Activated CD4-positive, alpha-beta T cell treated with anti-CD3 and anti-CD28 coated beads for 36 hours (primary cell): ENCODE data around the gene C11orf21. TPM values are rescaled to one million over a fixed set of nuclear protein-coding genes. Genes with fewer than 3 reads are reported as not detected.

Source experiments
- ATAC-seq: fragments of 200-7000 bp; cut with Tn5 transposase; one replicate; pipeline ENCODE4 v1.10.0; 2021; ENCODE audit warnings: mild to moderate bottlenecking, moderate library complexity
- CTCF ChIA-PET: fragments of 350-600 bp; sonication (Branson Sonifier 250); formaldehyde crosslinking; loops from one replicate; lab custom pipeline; 2021; ENCODE audit warnings: antibody characterized with exemption; lab: Charles Lee
- POLR2A ChIA-PET: fragments of 350-600 bp; sonication (Branson Sonifier 250); formaldehyde crosslinking; loops from one replicate; lab custom pipeline; 2021; ENCODE audit warnings: antibody characterized with exemption, inconsistent platforms; lab: Charles Lee
- DNase-seq: peaks from one replicate; pipeline ENCODE4 v3.0.0-alpha.2; 2020
- H3K27ac Mint-ChIP-seq: one replicate; pipeline ENCODE4 v1.8.0; 2021; ENCODE audit warnings: mixed read lengths
- H3K27me3 Mint-ChIP-seq: one replicate; pipeline ENCODE4 v1.8.0; 2021; ENCODE audit warnings: mixed read lengths
- H3K36me3 Mint-ChIP-seq: one replicate; pipeline ENCODE4 v1.8.0; 2021; ENCODE audit warnings: low read depth, mixed read lengths
- H3K4me1 Mint-ChIP-seq: one replicate; pipeline ENCODE4 v1.8.0; 2021; ENCODE audit warnings: mixed read lengths
- H3K4me3 Mint-ChIP-seq: one replicate; pipeline ENCODE4 v1.8.0; 2021; ENCODE audit warnings: mild to moderate bottlenecking, moderate library complexity, mixed read lengths
- H3K9me3 Mint-ChIP-seq: one replicate; pipeline ENCODE4 v1.8.0; 2021; ENCODE audit warnings: low read depth, mixed read lengths
- intact Hi-C, 2 experiments: fragments of 100-400 bp; cut with DNase I in 1 of 2; cut with micrococcal nuclease in 1 of 2; formaldehyde crosslinking; loops; one replicate each; pipeline versions ENCODE4 v1.14.2 to v1.15.1; 2022 to 2024; cut with DNase I, micrococcal nuclease
- total RNA-seq, 2 experiments: library from RNA; stranded (reverse); gene quantifications; one replicate each; pipeline ENCODE4 v1.2.3, GENCODE V29; 2021

Gene C11orf21
- total RNA-seq, 2 experiments from 2014 or later: 6.7 to 8.3 TPM

DNA sequence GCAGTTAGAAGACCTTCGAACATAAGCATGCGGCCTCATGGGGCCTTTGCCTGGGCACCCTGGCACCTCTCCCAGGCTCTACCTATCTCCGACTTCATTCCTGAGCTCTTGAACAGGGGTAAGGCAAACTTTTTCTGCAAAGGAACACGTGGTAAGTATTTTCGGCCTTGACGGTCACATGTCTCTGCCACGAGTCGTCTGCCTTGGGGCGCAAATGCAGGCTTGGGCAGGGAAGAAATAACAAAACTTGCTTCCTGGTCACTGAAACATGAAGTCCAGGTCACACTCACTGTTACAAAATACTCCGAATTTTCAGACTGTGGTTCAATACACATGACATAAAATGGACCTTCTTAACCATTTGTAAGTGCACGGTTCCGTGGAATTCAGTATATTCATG is 27.9 kb downstream of the C11orf21 start:
- Mint-ChIP-seq H3K4me3 (no peak overlapping the region), H3K36me3 (no peaks in the 10 kb centered on the region), H3K27me3 (peaks cover 21% of the 10 kb centered on the region), H3K9me3 (no peaks in the 10 kb centered on the region), H3K4me1 (no peaks in the 10 kb centered on the region), H3K27ac (no peak overlapping the region)
- POLR2A ChIA-PET: no interaction called here
- intact Hi-C loops: no loop called here
- CTCF ChIA-PET: no interaction called here
- DNase-seq (no peak), ATAC-seq (no peak)

DNA sequence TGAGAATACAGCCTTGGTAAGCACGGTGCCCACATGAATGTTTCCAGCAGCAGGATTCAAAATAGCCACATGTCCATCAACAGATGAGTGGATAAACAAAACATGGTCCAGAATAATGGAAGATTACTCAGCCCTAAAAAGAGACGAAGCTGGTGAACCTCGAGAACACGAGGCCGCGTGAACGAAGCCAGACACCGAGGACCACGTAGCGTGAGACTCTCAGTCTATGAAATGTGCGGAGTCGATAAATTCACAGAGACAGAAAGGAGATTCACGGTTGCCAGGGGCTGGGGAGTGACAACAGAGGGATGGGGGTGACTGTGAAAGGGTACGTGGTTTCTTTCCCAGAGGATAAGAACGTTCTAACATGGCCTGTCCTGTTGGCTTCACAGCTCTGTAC is 28.4 kb downstream of the C11orf21 start:
- POLR2A ChIA-PET: no interaction called here
- peaks cover 24% of the 10 kb centered on the region for H3K27me3 Mint-ChIP-seq
- no peaks in the 10 kb centered on the region for H3K9me3 Mint-ChIP-seq
- H3K27ac Mint-ChIP-seq: no peak overlapping the region
- CTCF ChIA-PET: no interaction called here
- H3K36me3 Mint-ChIP-seq: no peaks in the 10 kb centered on the region
- H3K4me3 Mint-ChIP-seq: no peak overlapping the region
- ATAC-seq: no peak
- H3K4me1 Mint-ChIP-seq: peaks cover 4% of the 10 kb centered on the region
- no peak for DNase-seq
- intact Hi-C loops: no loop called here

DNA sequence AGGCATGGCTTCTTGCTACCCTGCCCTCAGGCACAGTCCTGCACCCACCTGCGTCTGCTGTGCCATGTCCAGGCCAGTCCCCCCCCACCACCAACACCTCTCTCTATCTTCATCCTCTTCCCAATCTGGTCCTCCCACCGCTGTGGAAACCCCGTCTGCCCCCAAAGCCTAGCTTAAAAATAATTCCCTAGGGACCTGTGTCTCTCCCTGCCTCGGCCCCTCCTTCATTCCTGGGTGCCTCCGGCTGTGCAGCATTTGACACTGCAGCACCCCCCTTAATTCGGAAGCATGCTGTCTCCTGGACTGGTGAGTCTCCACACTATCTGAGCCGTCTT is 28.8 kb downstream of the C11orf21 start:
- ChIA-PET CTCF (no interaction called here), POLR2A (no interaction called here)
- intact Hi-C loops: no loop called here
- H3K4me1 Mint-ChIP-seq: peaks cover 6% of the 10 kb centered on the region
- ATAC-seq (no peak), DNase-seq (no peak)
- H3K9me3 Mint-ChIP-seq: no peaks in the 10 kb centered on the region
- H3K27me3 Mint-ChIP-seq: peaks cover 28% of the 10 kb centered on the region
- no peaks in the 10 kb centered on the region for H3K36me3 Mint-ChIP-seq
- H3K27ac Mint-ChIP-seq: no peak overlapping the region
- no peak overlapping the region for H3K4me3 Mint-ChIP-seq

DNA sequence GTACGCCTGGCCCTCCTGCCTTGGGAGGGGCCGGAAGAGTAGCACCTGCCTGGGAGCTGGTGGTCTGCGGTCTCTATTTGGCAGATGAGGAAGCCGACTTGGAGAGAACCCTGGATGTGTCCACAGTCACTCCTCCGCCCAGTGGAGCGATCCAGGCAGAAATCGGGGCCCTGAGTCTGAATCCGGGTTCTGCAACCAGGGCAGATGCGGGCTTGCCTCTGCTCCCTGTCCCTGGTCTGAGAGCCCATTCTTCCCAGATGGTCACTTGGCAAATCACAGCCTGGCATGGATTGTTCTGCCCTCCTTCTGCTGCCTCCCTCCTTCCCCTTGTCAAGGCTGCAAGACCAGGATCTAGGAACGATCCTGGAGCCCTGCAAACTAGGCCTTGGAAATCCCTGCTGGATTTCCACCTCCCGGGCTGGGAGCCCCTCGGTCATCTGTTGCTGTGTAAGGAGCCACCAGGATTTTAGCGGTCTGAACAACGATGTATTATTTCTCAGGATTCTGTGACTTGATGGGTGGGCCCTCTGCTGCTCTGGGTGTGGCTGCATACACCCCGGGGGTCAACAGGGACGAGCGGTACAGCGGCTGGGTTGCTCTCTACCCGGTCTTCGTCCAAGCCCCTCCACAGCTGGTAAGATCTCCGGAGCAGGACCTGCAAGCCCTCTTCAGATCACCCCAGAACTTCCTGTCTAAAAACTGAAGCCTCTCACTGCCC is 29.3 kb downstream of the C11orf21 start:
- no peak for DNase-seq
- intact Hi-C loops: no loop called here
- H3K36me3 Mint-ChIP-seq: no peaks in the 10 kb centered on the region
- H3K27me3 Mint-ChIP-seq: peaks cover 28% of the 10 kb centered on the region
- no peaks in the 10 kb centered on the region for H3K9me3 Mint-ChIP-seq
- H3K4me3 Mint-ChIP-seq: no peak overlapping the region
- ChIA-PET POLR2A (no interaction called here), CTCF (no interaction called here)
- no peak for ATAC-seq
- no peak overlapping the region for H3K27ac Mint-ChIP-seq
- H3K4me1 Mint-ChIP-seq: peaks cover 6% of the 10 kb centered on the region

GRCh38 chr11:2271327-2272227 is 30.1 kb downstream of the C11orf21 start:
- ChIA-PET CTCF (interaction anchor here (0.6 kb wide), 1 partner anchor 822 kb away, joined by 4 read pairs; no protein-coding TSS in a partner anchor), POLR2A (no interaction called here)
- H3K9me3 Mint-ChIP-seq: no peaks in the 10 kb centered on the region
- peaks cover 27% of the 10 kb centered on the region for H3K27me3 Mint-ChIP-seq
- intact Hi-C loops: no loop called here
- ATAC-seq: no peak
- H3K27ac Mint-ChIP-seq: no peak overlapping the region
- DNase-seq: no peak
- no peaks in the 10 kb centered on the region for H3K36me3 Mint-ChIP-seq
- H3K4me3 Mint-ChIP-seq: no peak overlapping the region
- peaks cover 8% of the 10 kb centered on the region for H3K4me1 Mint-ChIP-seq

GRCh38 chr11:2271077-2271326 is 30.7 kb downstream of the C11orf21 start:
- DNase-seq: peak; percentile 64
- peak; percentile 45 for ATAC-seq
- intact Hi-C loops: no loop called here
- Mint-ChIP-seq H3K9me3 (no peaks in the 10 kb centered on the region), H3K36me3 (no peaks in the 10 kb centered on the region), H3K27me3 (peaks cover 29% of the 10 kb centered on the region), H3K27ac (no peak overlapping the region), H3K4me3 (no peak overlapping the region), H3K4me1 (peaks cover 13% of the 10 kb centered on the region)
- POLR2A ChIA-PET: no interaction called here
- CTCF ChIA-PET: interaction anchor here (0.6 kb wide), 1 partner anchor 821 kb away, joined by 4 read pairs; no protein-coding TSS in a partner anchor

DNA sequence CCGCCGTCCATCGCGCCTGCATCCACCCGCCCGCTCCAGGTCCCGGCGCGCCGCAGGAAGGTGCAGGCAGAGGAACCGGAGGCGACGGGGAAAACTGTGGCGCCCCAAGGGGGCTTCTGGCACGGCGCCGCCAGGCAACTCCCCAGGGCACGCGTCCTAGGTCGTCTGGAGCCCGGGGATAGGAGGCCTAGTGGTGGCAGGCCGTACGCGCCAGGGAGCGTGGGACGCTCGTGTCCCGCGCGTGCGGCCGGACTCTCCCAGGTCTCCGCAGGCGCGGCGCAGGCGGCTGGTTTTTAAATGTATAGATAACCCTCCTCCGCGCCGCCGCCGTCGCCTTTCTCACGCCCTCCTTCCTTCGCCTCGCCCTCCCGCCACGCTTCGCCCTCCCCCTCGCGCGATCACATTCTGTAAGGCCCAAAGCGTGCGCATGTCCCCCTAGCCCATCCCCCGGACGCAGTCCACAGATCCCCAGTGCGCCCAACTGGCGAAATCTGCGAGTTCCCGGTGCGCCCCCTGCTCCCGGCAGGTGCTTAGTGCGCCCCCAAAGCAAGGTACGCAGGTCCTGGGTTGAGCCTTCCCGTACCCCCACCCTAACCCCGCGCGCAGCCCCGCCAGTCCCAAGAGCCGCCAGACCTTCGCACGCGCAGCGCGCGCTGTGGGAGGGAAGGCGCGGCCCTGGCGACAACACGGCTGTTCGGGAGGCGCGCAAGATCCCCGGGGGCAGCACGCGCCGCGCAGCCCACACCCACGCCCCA is 31.2 kb downstream of the C11orf21 start, which contains the start of gene ASCL2:
TSS of gene ASCL2 (minus strand) at position 267 of the 755 bp plus-strand sequence. CDS start at position 11, 256 bp downstream.
- Mint-ChIP-seq H3K27ac (no peak within 1 kb of the TSS), H3K36me3 (no peaks in the 10 kb centered on the region), H3K4me3 (peak within 1 kb of the TSS; percentile 54), H3K27me3 (peaks cover 29% of the 10 kb centered on the region), H3K4me1 (peaks cover 19% of the 10 kb centered on the region), H3K9me3 (no peaks in the 10 kb centered on the region)
- ATAC-seq (no peak), DNase-seq (peak; percentile 30)
- ChIA-PET CTCF (no interaction called here), POLR2A (no interaction called here)
- intact Hi-C loops: no loop called here

- no peaks in the 10 kb centered on the region for H3K36me3 Mint-ChIP-seq
- DNase-seq: peak; percentile 73
- POLR2A ChIA-PET: interaction anchor here (0.8 kb wide), 1 partner anchor 192 kb away, joined by 3 read pairs; no protein-coding TSS in a partner anchor
- intact Hi-C loops: loop anchor here in 1 of 2 experiments (1.0 to 5.0 kb wide), 7 partner anchors 33 to 721 kb away; partner anchors contain the start of genes LSP1, TSPAN32 and TSSC4
- no peaks in the 10 kb centered on the region for H3K9me3 Mint-ChIP-seq
- H3K4me3 Mint-ChIP-seq: peak overlapping the region; percentile 52
- CTCF ChIA-PET: interaction anchor here (0.8 kb wide), 1 partner anchor 20 kb away, joined by 3 read pairs; no protein-coding TSS in a partner anchor
- H3K4me1 Mint-ChIP-seq: peaks cover 22% of the 10 kb centered on the region
- no peak overlapping the region for H3K27ac Mint-ChIP-seq
- H3K27me3 Mint-ChIP-seq: peaks cover 29% of the 10 kb centered on the region
- ATAC-seq: peak; percentile 20
Observed at GRCh38 chr11:2269601-2270321, 32.0 kb downstream of the C11orf21 start.

DNA sequence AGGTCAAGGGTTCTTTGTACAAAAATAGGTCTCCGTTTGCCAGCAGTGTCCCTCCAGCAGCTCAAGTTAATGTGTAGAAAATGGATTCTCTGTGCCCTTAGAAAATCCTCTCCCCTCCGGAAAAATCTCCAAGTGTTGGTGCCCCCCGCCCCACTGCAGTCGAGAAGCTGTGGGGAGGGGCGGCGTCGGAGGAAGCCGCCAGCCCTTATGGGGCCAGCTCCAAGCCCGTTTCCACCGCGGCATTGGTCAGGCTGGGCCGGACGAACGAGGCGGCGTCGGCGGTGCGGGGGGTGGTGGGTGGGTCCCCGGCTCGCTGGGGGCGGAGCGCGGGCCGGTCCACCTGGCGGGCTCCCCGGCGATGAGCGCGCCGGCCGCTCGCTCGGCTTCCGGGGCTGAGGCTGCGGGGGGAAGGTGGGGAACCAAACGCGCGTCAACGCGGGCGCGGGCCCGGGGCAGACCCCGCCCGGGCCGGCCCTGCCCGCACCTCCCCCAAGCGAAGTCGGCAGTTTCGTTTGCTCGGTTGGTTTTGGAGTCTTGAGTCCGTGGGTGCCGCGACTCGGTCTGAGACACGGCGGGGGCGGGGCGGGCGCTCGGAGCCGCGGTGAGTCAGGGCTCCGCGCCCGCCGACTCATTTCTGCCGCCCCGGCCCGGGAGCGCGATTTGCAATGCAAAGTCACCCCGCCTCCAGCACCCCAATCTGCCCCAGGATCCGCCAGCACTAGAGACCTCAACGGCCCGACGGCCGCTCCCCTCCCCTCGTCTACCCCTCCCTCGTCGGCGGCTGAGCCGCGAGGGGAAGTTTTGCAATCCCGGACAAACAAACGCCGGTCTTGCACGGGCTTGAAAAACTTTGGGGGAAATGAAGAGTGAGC is 32.8 kb downstream of the C11orf21 start:
- Mint-ChIP-seq H3K4me1 (peaks cover 22% of the 10 kb centered on the region), H3K27ac (no peak overlapping the region), H3K36me3 (no peaks in the 10 kb centered on the region), H3K27me3 (peaks cover 29% of the 10 kb centered on the region), H3K4me3 (peak overlapping the region; percentile 52), H3K9me3 (no peaks in the 10 kb centered on the region)
- DNase-seq (peak; percentile 93), ATAC-seq (peak; percentile 57)
- ChIA-PET POLR2A (interaction anchor here (0.8 kb wide), 1 partner anchor 192 kb away, joined by 3 read pairs; no protein-coding TSS in a partner anchor), CTCF (interaction anchor here (0.8 to 1.0 kb wide), 2 partner anchors 20 to 36 kb away, joined by 3 to 6 read pairs; no protein-coding TSS in a partner anchor)
- intact Hi-C loops: loop anchor here in 1 of 2 experiments (1.0 to 5.0 kb wide), 7 partner anchors 33 to 722 kb away; partner anchors contain the start of genes LSP1, TSPAN32 and TSSC4
